Stimulated activated CD8-positive, alpha-beta memory T cell treated with anti-CD3 and anti-CD28 coated beads, Interleukin-7, amount 100 ng/mL, for 1 hour (primary cell): ENCODE data around the gene PCYOX1L.

Experiments
- DNase-seq, 2 donors: peaks; one replicate each; pipeline ENCODE4 v3.0.0-alpha.2; 2020; ENCODE audit warnings: low read depth in 2 of 2

PCYOX1L gene

DNA sequence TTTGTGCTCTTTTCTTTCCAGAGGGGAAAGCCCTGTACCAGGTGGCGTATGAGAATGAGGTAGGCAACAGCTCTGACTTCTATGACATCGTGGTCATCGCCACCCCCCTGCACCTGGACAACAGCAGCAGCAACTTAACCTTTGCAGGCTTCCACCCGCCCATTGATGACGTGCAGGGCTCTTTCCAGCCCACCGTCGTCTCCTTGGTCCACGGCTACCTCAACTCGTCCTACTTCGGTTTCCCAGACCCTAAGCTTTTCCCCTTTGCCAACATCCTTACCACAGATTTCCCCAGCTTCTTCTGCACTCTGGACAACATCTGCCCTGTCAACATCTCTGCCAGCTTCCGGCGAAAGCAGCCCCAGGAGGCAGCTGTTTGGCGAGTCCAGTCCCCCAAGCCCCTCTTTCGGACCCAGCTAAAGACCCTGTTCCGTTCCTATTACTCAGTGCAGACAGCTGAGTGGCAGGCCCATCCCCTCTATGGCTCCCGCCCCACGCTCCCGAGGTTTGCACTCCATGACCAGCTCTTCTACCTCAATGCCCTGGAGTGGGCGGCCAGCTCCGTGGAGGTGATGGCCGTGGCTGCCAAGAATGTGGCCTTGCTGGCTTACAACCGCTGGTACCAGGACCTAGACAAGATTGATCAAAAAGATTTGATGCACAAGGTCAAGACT, 10.3 kb downstream of the PCYOX1L start:
- DNase-seq: no peak

DNA sequence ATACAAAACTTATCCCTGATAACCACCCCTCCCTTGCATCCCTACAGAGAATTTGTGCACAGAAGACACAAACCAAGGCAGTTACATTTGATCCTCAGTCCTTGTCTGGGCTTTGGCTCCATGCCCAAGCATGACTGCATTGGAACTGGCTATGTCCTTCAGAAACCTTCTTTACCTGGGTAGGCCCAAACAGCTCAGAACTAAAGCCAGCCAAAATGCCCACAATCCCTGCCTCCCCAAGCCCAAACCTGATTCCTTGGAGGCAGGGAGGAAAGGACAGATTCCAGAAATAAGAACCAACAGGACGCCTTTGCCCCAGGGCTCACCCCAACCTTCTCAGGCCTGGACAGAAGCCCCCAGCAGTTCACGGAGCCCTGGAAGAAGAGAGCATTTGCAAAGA, 13.0 kb downstream of the PCYOX1L start:
- no peak for DNase-seq

DNA sequence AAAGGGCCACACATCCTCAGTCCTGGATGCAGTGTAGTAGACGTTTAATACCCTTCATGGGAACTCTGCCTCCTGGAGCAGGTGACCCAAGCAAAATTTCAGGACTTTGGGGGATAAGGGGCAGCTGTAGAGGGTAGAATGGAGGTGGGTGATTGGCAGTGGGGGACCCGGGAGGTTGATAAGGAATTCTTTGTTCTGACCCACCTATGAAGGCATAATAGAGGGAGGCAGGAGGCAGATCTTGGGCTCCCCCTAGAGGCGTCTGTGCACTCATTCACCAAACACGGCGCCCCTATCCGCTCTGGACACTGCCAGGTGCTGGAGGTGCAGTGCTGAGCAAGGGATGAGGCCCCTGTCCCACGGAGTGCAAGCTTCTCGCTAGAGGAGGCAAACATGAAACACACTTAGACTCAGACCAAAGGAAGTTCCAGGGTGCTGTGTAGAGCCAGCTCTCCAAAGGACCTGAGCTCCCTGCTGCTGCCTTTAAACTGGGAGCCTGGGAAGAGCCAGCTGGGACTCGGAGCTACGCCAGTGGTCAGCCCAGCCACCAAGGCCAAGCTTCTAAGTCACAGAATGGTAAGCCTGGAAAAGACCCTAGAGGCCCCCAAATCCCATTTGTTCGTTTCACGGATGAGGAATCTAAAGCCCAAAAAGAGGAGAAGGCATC, 13.6 kb downstream of the PCYOX1L start:
- peak; percentile 25 to 52 for DNase-seq

DNA sequence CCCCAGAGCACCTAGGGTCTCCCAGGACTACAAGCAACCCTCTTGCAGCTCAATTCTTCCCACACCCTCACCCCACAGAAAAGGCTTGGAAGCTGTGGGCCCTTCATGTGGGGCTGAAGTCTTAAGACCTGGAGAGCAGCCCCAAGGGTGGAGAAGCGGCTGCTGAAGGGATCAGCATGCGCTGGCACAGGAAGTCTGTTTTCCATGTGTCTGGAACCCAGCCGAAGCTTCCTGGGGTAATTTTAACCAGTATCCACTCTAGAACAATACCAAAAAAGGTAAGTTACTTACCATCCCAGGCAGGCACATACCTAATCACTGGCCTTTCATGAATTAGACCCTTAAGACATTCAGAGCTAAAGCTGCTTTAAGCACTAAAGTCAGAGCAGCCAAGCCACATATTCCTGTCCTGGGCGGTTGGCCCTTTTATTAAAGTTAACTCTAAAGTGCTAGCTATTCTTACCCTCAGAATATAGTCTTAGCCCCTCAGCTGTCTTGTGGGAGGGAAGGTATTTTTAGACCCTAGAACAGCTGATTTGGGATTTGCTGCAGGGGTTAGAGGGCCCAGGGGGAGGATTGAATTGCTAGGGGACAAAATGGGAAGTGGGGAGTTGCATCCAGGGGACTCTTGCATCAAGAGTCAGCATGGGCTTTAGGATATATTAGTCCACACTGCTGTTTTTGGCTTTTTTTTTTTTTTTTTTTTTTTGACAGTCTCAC, 14.4 kb downstream of the PCYOX1L start:
- DNase-seq: no peak

DNA sequence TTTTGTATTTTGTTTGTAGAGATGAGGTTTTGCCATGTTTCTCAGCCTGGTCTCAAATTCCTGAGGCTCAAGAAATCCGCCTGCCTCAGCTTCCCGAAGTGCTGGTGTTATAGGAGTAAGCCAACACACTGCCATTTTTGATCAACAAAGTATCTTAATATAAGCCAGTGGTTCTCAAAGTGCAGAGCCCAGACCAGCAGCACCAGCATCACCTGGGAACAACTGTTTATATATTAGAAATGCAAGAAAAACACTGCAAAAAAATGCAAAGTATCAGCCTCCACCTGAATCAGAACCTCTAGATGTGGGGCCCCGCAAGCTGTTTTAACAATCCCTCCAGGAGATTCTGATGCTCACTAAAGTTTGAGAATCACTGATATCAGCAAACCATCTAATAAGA, 15.1 kb downstream of the PCYOX1L start:
- DNase-seq: no peak

DNA sequence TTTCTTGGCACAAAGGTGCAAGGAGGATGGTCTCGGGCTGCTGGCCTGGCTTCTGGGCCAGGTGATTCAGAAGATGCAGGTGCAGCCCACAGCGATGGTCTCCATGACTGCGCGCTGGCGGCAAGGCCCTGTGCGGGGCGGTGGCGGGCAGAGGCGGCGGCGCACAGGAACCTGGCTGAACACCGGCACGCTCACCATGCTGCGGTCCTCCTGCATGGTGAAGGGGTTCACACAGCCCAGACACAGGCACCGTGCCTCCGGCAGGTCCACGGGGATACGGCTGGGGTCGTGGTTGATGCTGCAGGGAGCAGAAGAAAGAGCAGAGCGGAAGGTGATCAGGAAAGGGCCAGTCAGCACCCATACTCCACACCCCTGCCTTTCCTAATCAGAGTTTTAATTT, 16.5 kb downstream of the PCYOX1L start:
- no peak for DNase-seq

DNA sequence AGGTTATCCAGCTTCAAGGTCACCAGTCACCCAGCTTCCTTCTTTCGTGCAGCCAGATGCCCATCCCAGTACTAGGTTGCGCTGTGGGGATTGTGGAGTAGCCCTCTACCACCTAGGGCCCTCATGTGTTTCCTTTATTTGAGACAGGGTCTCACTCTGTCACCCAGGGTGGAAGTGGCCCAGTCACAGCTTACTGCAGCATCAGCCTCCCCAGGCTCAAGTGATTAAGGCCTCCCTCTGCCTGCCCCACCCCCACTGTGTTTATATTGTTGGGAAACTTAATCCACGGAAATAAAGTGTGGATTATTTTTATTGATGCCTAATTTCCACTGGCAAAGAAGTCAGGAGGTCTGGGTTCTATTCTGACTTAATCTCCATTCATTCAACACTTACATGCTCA, 17.0 kb downstream of the PCYOX1L start:
- no peak for DNase-seq

DNA sequence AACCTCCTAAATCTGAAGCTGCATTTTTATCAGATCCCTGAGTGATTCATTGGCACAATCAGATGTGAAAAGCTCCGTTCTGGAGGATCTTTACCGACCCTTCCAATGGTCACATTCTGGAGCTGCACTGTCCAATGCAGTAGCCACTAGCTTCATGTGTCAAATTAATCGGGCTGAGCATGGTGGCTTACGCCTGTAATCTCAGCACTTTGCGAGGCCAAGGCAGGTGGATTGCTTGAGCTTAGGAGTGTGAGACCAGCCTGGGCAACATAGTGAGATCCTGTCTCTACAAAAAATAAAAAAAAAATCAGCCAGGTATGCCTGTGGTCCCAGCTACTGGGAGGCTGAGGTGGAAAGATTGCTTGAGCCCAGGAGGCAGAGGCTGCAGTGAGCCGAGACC, 17.6 kb downstream of the PCYOX1L start:
- DNase-seq: no peak

DNA sequence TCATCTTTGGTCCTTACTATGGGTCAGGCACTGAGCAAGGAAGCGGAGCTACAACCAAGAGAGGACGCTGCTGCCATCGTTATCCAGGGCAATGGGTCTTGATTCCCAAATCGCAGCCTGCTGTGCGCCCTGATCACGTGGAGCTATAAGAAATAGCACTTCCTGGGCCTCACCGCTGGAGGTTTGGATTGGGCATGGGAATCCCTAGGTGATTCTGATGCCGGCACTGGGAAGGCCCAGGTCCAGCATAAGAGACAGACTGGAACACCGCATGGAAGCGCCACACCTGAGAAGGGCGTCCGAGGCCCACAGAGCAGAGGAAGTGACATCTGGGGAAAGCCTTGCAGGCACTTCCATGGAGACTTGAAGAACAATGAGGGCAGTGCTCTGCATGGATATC, 18.3 kb downstream of the PCYOX1L start:
- no peak for DNase-seq

DNA sequence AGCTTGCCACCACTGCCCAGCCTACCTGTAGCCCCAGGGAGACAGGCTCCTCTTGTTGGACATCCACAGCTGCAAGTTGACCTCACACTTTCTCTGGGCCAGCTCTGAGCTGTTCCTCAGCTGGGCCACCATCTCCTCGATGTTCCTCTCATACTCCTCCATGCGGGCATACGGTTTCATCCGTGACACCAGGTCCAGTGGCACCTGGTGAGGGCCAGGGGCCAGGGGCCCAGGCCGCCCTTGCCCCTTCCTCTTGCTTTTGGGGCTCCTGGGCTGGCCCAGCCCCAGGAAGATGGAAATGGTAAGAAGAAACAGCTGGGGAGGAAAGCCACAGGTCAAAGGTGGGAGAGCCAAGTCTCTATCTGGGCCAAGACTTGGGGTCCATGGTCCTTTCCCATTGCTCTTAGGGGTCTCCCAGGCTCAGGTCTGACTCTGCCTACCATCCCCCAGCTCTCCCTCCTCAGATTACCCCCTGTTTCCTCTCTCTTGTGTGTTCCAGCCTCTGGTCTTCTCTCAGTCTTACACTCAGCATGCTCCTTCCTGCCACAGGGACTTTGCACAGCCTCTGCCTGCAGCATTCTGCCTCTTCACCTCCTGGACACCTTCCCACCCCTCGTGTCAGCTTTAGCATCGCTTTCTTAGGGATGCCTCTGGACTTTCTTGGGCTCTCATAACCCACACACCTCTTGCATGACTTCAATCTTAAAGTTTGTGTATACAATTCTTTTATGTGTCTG, 19.0 kb downstream of the PCYOX1L start:
- no peak for DNase-seq

DNA sequence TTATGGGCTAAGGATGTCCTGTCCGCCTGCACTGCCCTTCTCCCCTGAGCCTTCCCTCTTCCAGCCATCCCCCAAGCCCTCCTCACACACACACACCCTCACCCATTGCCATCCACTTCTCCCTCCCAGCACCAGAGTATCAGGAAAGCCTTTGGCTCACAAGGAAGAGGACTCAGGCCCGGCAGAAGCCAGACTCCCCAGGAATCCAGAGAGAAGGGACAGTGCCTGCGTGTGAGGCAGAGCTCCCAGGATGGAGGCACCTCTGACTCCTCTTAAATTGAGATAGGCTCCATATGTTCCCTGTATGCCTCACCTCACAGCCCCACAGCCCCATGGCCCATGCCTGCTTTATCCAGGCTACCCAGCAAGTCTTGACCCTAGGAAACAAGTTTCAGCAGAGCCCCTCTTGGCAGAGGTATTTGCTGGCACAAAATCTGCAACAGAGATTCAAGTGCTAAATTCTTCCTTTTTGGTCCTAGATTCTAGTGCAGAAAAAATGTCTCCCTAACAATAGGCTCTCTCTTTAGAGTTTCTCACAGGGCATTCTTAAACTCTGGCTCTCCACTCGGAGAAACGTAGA, 20.5 kb downstream of the PCYOX1L start:
- no peak for DNase-seq

DNA sequence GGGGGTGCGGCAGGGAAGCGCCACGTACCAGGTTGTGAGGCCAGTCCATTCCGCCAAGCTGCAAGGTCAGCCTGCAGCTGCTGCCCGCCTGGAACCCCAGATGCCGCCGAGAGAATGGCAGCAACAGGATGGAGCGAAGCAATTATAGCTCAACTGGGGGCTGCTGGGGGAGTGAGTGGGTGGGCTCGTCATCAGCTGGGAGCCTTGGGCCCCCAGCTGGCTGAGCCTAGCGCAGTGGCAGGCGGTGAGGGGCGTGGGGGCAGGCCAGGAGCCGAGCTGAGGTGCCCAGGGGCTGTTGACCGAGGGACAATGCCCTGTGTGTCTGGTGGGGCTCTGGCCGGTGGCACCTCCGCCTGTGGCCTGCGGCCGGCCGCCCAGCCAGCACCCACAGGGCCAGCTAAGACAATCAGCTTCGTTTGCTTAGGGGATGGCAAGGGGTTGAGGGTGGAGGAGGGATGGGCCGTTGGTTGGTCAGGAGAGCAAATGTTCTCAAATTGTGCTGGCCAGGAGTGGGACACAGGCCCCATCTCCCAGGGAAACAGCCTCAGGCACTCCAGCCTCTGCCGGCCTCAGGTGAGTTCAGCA, 21.4 kb downstream of the PCYOX1L start, which contains the start of gene IL17B:
Gene IL17B, minus strand, starts transcription at position 116 of the 585 bp plus-strand sequence. Its CDS starts 67 bp downstream, at position 49.
- DNase-seq: no peak

DNA sequence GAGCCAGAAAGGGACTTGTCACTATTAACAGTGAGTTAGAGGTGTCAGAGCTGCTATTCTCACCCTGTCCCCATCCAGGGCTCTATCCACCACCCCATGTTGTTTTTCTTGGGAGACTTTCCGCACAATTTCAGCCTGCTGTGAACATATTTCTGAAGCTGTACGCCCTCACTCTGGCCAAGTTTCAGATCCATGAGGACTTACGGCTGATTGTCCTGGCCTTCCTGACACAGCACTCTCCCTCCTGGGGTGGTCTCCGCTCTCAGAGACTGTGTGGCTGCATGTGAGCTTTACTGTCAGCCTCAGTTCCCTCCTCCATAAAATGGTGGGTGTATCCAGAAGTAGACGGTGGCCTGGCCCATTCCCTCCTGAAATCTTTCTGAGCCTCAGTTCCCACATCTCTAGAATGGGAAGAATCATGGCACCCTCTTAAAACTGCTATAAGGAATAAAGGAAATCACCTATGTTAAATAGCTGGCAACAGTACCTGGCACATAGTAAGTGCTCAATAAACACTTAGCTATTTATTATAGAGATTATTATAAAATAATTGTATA, 22.1 kb downstream of the PCYOX1L start:
- no peak for DNase-seq

DNA sequence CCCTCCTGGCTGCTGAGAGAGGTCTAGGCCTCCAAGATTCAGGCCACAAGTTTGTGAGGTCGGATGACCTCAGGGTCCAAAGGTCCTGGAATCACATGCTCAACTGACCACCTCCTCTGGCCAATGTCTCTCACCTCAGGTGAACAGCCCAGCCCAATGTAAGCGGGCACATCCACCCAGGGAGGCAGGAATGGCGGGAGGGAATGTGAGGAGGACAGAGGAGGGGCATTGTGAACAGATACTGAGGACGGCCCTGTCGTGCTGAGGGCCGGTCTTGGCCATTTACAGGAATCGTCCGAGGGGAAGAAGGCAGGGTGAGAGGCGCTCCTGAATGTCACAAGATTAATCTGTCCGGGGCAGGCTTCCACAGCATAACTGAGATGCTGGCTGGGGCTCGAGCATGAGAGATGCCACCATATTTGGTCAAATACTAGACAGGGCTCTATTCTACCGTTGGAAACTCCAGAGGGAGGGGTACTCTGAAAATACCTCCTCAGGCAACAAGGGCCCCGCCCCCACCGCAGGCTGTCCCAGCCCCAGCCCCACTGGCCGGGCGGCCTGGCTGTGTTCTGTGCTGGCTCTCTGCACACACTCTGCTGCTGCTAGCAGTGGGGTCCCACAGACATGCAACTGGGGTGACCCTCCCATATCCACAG, 22.7 kb downstream of the PCYOX1L start:
- DNase-seq: no peak

DNA sequence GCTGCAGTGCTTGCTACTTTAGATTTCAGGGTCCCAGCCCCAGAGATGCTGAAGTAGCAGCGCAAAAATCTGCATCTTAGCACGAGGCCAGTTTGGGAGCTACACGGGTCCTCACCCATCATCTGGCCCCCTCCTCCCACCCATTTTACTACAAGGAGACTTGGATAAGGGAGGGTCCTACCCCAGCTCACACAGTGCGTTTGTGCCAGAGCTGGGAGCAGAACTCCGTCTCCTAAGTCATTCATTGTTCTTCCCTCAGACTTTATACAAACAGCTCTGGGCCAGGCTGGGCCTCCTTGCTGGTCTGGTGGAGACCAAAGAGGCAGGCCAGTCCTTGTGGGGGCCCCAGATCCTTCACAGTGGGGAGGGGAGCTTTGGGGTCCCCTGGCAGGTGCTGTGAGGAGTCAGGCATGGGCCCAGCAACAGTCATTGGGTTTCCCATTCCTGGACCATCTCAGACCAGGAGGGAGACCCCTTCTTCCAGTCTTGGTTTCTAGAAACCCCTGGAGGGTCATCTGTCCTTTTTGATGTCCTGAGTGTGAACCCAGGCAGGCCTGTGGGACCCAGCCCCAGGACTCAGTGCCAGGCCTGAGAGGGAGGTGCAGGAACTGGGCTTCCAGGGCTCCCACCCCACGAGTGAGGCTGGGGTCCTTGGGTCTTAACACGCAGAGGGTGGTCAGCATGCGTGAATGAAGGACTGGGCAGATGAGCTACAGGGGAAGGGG, 23.6 kb downstream of the PCYOX1L start:
- DNase-seq: no peak

DNA sequence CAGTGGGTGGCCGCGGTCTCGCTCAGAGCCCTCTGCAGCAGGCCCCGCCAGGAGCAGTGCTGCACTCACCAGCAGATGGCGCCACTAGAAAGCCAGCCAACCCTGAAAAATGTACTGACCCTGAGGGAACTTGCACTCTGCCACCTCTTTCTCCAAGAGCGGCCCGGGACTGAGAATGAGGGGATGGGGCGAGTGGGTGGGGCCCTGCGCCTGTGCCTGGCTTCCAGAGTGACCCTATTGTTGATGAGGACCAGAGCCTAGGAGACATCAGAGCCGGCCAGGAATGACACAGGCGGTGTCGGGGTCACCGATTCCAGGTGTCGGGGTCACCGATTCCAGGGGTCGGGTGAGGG, 24.1 kb downstream of the PCYOX1L start:
- peak; percentile 39 to 66 for DNase-seq

DNA sequence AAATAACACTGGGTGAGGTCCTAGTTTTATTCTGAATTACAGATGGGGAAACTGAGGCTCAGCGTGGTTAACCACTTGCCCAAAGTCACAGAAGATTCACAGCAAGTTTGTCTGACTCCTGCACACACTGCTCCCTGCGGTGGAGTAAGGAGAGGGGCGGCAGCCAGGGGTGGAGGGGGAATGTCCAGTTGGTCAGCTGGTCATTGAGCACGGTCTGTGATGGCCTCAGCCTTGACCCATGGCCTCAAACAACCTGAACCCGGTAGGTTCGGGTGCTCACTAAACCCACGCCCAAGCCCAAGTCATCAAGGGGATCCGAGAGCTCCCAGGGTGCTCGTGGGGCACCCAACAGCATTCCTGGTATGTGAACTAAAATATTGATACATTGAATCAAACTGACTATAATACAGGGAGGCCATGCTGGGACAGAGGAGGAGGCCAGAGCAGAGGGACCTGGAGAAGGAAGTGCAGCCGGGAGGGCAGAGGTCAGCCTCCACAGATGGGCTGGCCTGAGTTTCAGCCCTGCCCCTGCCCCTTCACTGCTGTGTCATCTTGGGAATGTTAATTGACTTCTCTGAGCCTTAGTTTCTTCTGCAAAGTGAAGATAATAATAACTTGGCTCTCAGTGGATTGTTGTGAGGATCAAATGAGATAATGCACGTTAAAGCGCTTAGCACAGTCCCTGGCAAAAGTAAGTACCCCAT, 24.8 kb downstream of the PCYOX1L start:
- no peak for DNase-seq

DNA sequence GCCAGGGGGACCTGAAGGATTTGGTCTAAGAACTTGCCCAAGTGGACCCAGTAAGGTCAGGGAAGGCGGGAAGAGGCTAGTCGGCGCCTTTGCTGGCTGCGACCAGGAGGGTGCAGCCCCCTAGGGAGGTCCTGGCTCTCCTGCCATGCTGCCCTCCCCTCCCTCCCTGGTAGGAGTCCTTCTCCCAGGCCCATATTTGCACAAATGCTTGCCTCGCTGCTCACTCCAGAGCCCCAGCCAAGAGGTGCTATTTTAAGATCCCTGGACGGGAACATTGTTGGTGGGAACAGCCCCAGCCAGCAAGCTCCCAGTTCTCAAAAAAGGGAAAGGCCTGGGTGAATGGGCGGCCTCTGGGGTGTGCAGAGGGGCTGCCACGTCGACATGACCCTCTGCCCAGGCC, 25.6 kb downstream of the PCYOX1L start:
- no peak for DNase-seq

DNA sequence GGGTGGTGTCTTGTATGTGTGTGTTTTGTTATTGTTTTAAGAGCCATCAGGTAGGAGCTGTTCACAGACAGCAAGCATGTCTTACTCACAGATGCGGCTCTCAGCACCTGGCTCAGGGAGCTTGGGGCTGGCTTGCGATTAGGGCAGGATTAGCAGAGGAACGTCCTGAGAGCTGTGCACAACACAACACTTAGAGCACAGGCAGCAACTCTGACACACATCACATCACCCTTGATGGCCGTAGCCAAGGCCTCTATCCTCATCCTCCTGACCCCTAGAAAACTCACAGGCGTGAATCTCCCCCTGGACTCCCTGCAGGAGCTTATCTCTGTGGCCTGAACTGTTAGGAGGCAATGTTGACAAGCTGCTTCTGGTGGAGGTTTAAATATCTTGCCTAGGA, 28.3 kb downstream of the PCYOX1L start:
- DNase-seq: no peak
